Heart left ventricle (tissue), 16 donors: ENCODE results near the gene PFKFB4. TPM values are rescaled to one million over a fixed set of nuclear protein-coding genes. Genes with fewer than 3 reads are reported as not detected.

Source experiments
- ATAC-seq, 4 donors: fragments of 200-7000 bp; cut with Tn5 transposase; one replicate each; pipeline ENCODE4 v1.9.1; 2020 to 2022; ENCODE audit warnings: moderate library complexity in 4 of 4, mild to moderate bottlenecking in 3 of 4, moderate number of reproducible peaks in 1 of 4
- DNase-seq, 5 donors: peaks; one replicate each; pipeline ENCODE4 v3.0.0-alpha.2; 2020
- H3K27ac ChIP-seq, 12 donors: fragments of 200-600 bp; sonication (generic) in 4 of 12; one replicate each; pipeline versions ENCODE4 v1.5.0 to v1.8.0; 2016 to 2022; ENCODE audit warnings: mild to moderate bottlenecking in 2 of 12
- H3K27me3 ChIP-seq, 9 donors: fragments of 200-600 bp; sonication (generic) in 2 of 9; one replicate each; pipeline versions ENCODE4 v1.5.1 to v1.8.0; 2016 to 2022; ENCODE audit warnings: mild to moderate bottlenecking in 3 of 9
- H3K36me3 ChIP-seq, 9 donors: fragments of 200-600 bp; sonication (generic) in 2 of 9; one replicate each; pipeline versions ENCODE4 v1.5.0 to v1.8.0; 2018 to 2022; ENCODE audit warnings: mild to moderate bottlenecking in 2 of 9
- H3K4me1 ChIP-seq, 12 donors: fragments of 200-600 bp; sonication (generic) in 4 of 12; one replicate each; pipeline versions ENCODE4 v1.5.0 to v1.8.0; 2016 to 2022; ENCODE audit warnings: mild to moderate bottlenecking in 3 of 12
- H3K4me3 ChIP-seq, 12 donors: fragments of 200-600 bp; sonication (generic) in 4 of 12; one replicate each; pipeline versions ENCODE4 v1.5.0 to v1.8.0; 2017 to 2022; ENCODE audit warnings: mild to moderate bottlenecking in 9 of 12, moderate library complexity in 4 of 12
- H3K9me3 ChIP-seq, 12 donors: fragments of 200-600 bp; sonication (generic) in 4 of 12; one replicate each; pipeline versions ENCODE4 v1.5.0 to v1.8.0; 2016 to 2022; ENCODE audit warnings: mild to moderate bottlenecking in 1 of 12
- CTCF ChIP-seq, 12 donors: fragments of 200-600 bp; sonication (generic) in 4 of 12; IDR thresholded peaks; one replicate each; pipeline versions ENCODE4 v1.5.0 to v1.8.0; 2018 to 2022; ENCODE audit warnings: antibody characterized with exemption in 12 of 12, mild to moderate bottlenecking in 5 of 12
- POLR2A ChIP-seq, 2 donors: fragments of 450-650 bp; IDR thresholded peaks; one replicate each; pipeline ENCODE4 v1.6.1; 2017; ENCODE audit warnings: antibody characterized with exemption in 2 of 2, mild to moderate bottlenecking in 2 of 2, moderate library complexity in 2 of 2
- WGBS, 4 donors: extraction: QIAGEN DNeasy Blood & Tissue Kit in 2 of 4; methylation state at CpG; one replicate each; pipeline versions ENCODE4 v1.1.5 to v1.1.7; 2013 to 2018; 5-methylcytosine and 5-hydroxymethylcytosine counted together
- intact Hi-C, 10 donors: fragments of 100-400 bp; cut with DNase I; formaldehyde crosslinking; loops; one replicate each; pipeline versions ENCODE4 v1.11.1 to v1.14.2; 2022
- polyA plus RNA-seq, 2 donors: library from polyadenylated mRNA; stranded (reverse); fragments of 200-250 nt; gene quantifications; one replicate each; pipeline ENCODE4 v1.2.3, GENCODE V29; 2013
- total RNA-seq, 9 donors: library from RNA; depleted of rRNA in 2 of 9; stranded (reverse); fragments of >200 nt in 2 of 9; fragmentation: NEBNext Ultra II Directional in 3 of 9; extraction: Animal tissue kit (Norgen Biotek cat#: 25700) in 3 of 9; gene quantifications; one replicate each; pipeline versions ENCODE4 v1.1.0 to v1.2.4, GENCODE V29; 2016 to 2023
- donor health status: ischemic (EF 13 %, LVEDD 7.1; RV severe dilation, severe dysfunction).
- donor health status: healthy with polysubstance abuse.
- donor health status: DM: no; HTN: yes; CAD: no.
- donor health status: DM: no; HTN: no; CAD: no.
- donor health status: ischemic (EF 25% LVEDD 6.9; RV normal size, moderate dysfunction).
- donor health status: ischemic (EF 25% LVEDD 5.7; RV mildly dilated, moderate dysfunction).
- donor health status: healthy.
- donor health status: DM: yes; HTN: yes; CAD: no.
- donor health status: ischemic (EF 35%, LVEDD 5.7; RV mildly dilated, moderate dysfunction).
- donor health status: nonischemic (EF 11% LVEDD 7.7; RV severe dilation, severe dysfunction).
- donor health status: DM: yes; HTN: yes; CAD: no.
- donor health status: PGD.
- donor health status: ischemic (EF 29% LVEDD 5.4; RV normal size, mild dysfunction).
- donor health status: nonischemic (EF 23%, LVEDD 6.1; RV moderate dilation, normal function).

PFKFB4 gene
- total and polyA plus RNA-seq, 11 donors = 0.44 to 9.1 (median 1.2) TPM

- intact Hi-C loops = loop anchor here in 6 of 10 donors (2.0 to 5.0 kb wide), 3 partner anchors 29 to 45 kb away; a partner anchor contains a TSS
- TF ChIP-seq CTCF (IDR thresholded peaks at IDR 0.05) = no peak
- TF ChIP-seq POLR2A (IDR thresholded peaks at IDR 0.05) = no peak
- Histone ChIP-seq H3K4me3 (no peak overlapping the region), H3K36me3 (peaks cover 0 to 36% (median 12%) of the 10 kb centered on the region in 9 donors), H3K4me1 (peaks cover 6 to 33% (median 27%) of the 10 kb centered on the region in 12 donors), H3K27ac (peak overlapping the region in 7 of 12 donors; percentile 82 to 98 (median 96)), H3K9me3 (peaks cover 0 to 3% (median 0%) of the 10 kb centered on the region in 12 donors), H3K27me3 (no peaks in the 10 kb centered on the region)
- 82 to 89% (median 86%) methylated on average over 5 of the region's 5 CpGs for WGBS, 4 donors
- ATAC-seq (no peak), DNase-seq (no peak)
Observed at GRCh38 chr3:48502121-48502520, 54.5 kb downstream of the PFKFB4 start.

- peaks cover 6 to 32% (median 27%) of the 10 kb centered on the region in 12 donors for H3K4me1 ChIP-seq
Observed at GRCh38 chr3:48501196-48501595, 55.4 kb downstream of the PFKFB4 start.

GRCh38 chr3:48500656-48501055, 55.9 kb downstream of the PFKFB4 start:
- H3K4me1 ChIP-seq = peaks cover 6 to 32% (median 27%) of the 10 kb centered on the region in 12 donors
- intact Hi-C loops = loop anchor here in 5 of 10 donors (5.0 kb wide), 2 partner anchors 33 to 47 kb away; a partner anchor contains a TSS
- H3K27ac ChIP-seq = no peak overlapping the region
- no peak for ATAC-seq
- TF ChIP-seq POLR2A (IDR thresholded peaks at IDR 0.05) (no peak), CTCF (IDR thresholded peaks at IDR 0.05) (no peak)
- H3K4me3 ChIP-seq = no peak overlapping the region
- peaks cover 0 to 49% (median 25%) of the 10 kb centered on the region in 9 donors for H3K36me3 ChIP-seq
- 94 to 100% (median 98%) methylated on average over 3 to 5 of the region's 5 CpGs for WGBS, 4 donors
- peaks cover 0 to 3% (median 0%) of the 10 kb centered on the region in 12 donors for H3K9me3 ChIP-seq
- DNase-seq = no peak
- no peaks in the 10 kb centered on the region for H3K27me3 ChIP-seq

More at GRCh38 chr3:48501196-48501595, 55.4 kb downstream of the PFKFB4 start:
- H3K27me3 ChIP-seq = no peaks in the 10 kb centered on the region
- peaks cover 0 to 43% (median 20%) of the 10 kb centered on the region in 9 donors for H3K36me3 ChIP-seq
- ATAC-seq (no peak), DNase-seq (no peak)
- H3K4me3 ChIP-seq = no peak overlapping the region
- H3K27ac ChIP-seq = no peak overlapping the region
- H3K9me3 ChIP-seq = peaks cover 0 to 3% (median 0%) of the 10 kb centered on the region in 12 donors
- WGBS, 4 donors = 84 to 93% (median 89%) methylated on average over 7 of the region's 7 CpGs
- intact Hi-C loops = loop anchor here in 5 of 10 donors (5.0 kb wide), 2 partner anchors 34 to 46 kb away; a partner anchor contains a TSS
- TF ChIP-seq POLR2A (IDR thresholded peaks at IDR 0.05) (no peak), CTCF (IDR thresholded peaks at IDR 0.05) (no peak)

GRCh38 chr3:48493203-48493501, 63.5 kb downstream of the PFKFB4 start:
- Histone ChIP-seq H3K9me3 (no peaks in the 10 kb centered on the region), H3K27me3 (no peaks in the 10 kb centered on the region), H3K27ac (no peak overlapping the region), H3K4me1 (no peaks in the 10 kb centered on the region), H3K4me3 (no peak overlapping the region), H3K36me3 (peaks cover 0 to 70% (median 27%) of the 10 kb centered on the region in 9 donors)
- 95 to 99% (median 96%) methylated on average over 3 of the region's 3 CpGs for WGBS, 4 donors
- no peak for DNase-seq
- TF ChIP-seq CTCF (IDR thresholded peaks at IDR 0.05) (no peak), POLR2A (IDR thresholded peaks at IDR 0.05) (no peak)
- intact Hi-C loops = no loop called here
- ATAC-seq = no peak
